IMR-90 (cell line): ENCODE data around the gene BBS7. TPM values are rescaled to one million over a fixed set of nuclear protein-coding genes. Genes with fewer than 3 reads are reported as not detected.

ENCODE experiments used
- ATAC-seq: fragments of 200-7000 bp; cut with Tn5 transposase; 2 replicates; pipeline ENCODE4 v1.9.1; 2020; ENCODE audit warnings: low read depth, mild to moderate bottlenecking, moderate library complexity
- BruUV-seq: library from RNA; stranded (reverse); fragments of 400-500 nt; replicated peaks from 2 replicates; lab custom pipeline; 2021; lab: Mats Ljungman, UMichigan
- CTCF ChIA-PET: fragments of 300-600 bp; formaldehyde crosslinking; extraction: SDS; loops from one replicate; lab custom pipeline; 2021; ENCODE audit warnings: antibody characterized with exemption; lab: Yijun Ruan, JAX
- POLR2A ChIA-PET: fragments of 300-600 bp; sonication (Branson Sonifier 250); formaldehyde crosslinking; loops from one replicate; lab custom pipeline; 2022; ENCODE audit warnings: antibody characterized with exemption; ENCODE audit not compliant: unreplicated experiment; lab: Charles Lee
- DNase-seq: peaks from one replicate; pipeline ENCODE4 v3.0.0; 2013
- H2AFZ ChIP-seq: replicated peaks from 2 replicates; pipeline ENCODE3; 2013; ENCODE audit warnings: low read length, mild to moderate bottlenecking; ENCODE audit not compliant: poor library complexity
- H2AK5ac ChIP-seq: 2 replicates; pipeline ENCODE4 v1.6.1; 2013; ENCODE audit warnings: low read depth, low read length, inconsistent platforms
- H2AK9ac ChIP-seq: replicated peaks from 2 replicates; pipeline ENCODE3; 2013; ENCODE audit warnings: mild to moderate bottlenecking, low read depth, low read length, moderate library complexity; ENCODE audit not compliant: poor library complexity
- H2BK120ac ChIP-seq: 2 replicates; pipeline ENCODE4 v1.6.1; 2013; ENCODE audit warnings: low read depth, low read length, inconsistent platforms
- H2BK15ac ChIP-seq: 3 replicates; pipeline ENCODE4 v1.6.1; 2013; ENCODE audit warnings: low read depth, low read length, inconsistent platforms
- H2BK20ac ChIP-seq: 2 replicates; pipeline ENCODE4 v1.6.1; 2013; ENCODE audit warnings: low read depth, mild to moderate bottlenecking, inconsistent platforms, low read length, moderate library complexity
- H2BK5ac ChIP-seq: 2 replicates; pipeline ENCODE4 v1.6.1; 2013; ENCODE audit warnings: mild to moderate bottlenecking, low read depth, low read length, inconsistent platforms; ENCODE audit not compliant: poor library complexity, severe bottlenecking
- H3K14ac ChIP-seq: replicated peaks from 2 replicates; pipeline ENCODE4 v1.6.1; 2013; ENCODE audit warnings: low read depth, low read length, inconsistent platforms
- H3K18ac ChIP-seq: 2 replicates; pipeline ENCODE4 v1.6.1; 2013; ENCODE audit warnings: low read depth, low read length, control low read depth
- H3K23ac ChIP-seq: 2 replicates; pipeline ENCODE4 v1.6.1; 2013; ENCODE audit warnings: low read depth, low read length, inconsistent platforms
- H3K27ac ChIP-seq: 2 replicates; pipeline ENCODE4 v1.5.1; 2013; ENCODE audit warnings: mild to moderate bottlenecking, control low read depth, low read length; ENCODE audit not compliant: insufficient read depth
- H3K27me3 ChIP-seq: 2 replicates; pipeline ENCODE4 v1.6.1; 2013; ENCODE audit warnings: low read length; ENCODE audit not compliant: control insufficient read depth, insufficient read depth
- H3K36me3 ChIP-seq: 2 replicates; pipeline ENCODE4 v1.6.1; 2013; ENCODE audit warnings: low read length, mixed read lengths; ENCODE audit not compliant: control insufficient read depth, insufficient read depth
- H3K4ac ChIP-seq: 2 replicates; pipeline ENCODE4 v1.6.1; 2013; ENCODE audit warnings: low read depth, low read length, inconsistent platforms
- H3K4me1 ChIP-seq: 2 replicates; pipeline ENCODE4 v1.6.1; 2013; ENCODE audit warnings: low read length, mixed read lengths; ENCODE audit not compliant: control insufficient read depth, insufficient read depth
- H3K4me2 ChIP-seq: 2 replicates; pipeline ENCODE4 v1.6.1; 2013; ENCODE audit warnings: low read depth, mild to moderate bottlenecking, control low read depth, low read length, moderate library complexity
- H3K4me3 ChIP-seq: 2 replicates; pipeline ENCODE4 v1.5.1; 2013; ENCODE audit warnings: low read depth, mild to moderate bottlenecking, control low read depth, low read length, moderate library complexity; ENCODE audit not compliant: insufficient read depth
- H3K56ac ChIP-seq: 2 replicates; pipeline ENCODE4 v1.6.1; 2013; ENCODE audit warnings: low read length, inconsistent platforms; ENCODE audit not compliant: insufficient read depth; ENCODE audit errors: extremely low read depth
- H3K79me1 ChIP-seq, 2 experiments: 2 replicates each; pipeline ENCODE4 v1.6.1; 2013; ENCODE audit warnings: low read length in 2 of 2, inconsistent platforms in 1 of 2, low read depth in 1 of 2
- H3K9ac ChIP-seq: 2 replicates; pipeline ENCODE4 v1.6.1; 2013; ENCODE audit warnings: low read depth, low read length, control low read depth
- H3K9me1 ChIP-seq: 2 replicates; pipeline ENCODE4 v1.6.1; 2013; ENCODE audit warnings: low read length, inconsistent platforms; ENCODE audit not compliant: insufficient read depth
- H3K9me3 ChIP-seq: 2 replicates; pipeline ENCODE4 v1.6.1; 2013; ENCODE audit warnings: low read length; ENCODE audit not compliant: control insufficient read depth, insufficient read depth
- H4K20me1 ChIP-seq: 2 replicates; pipeline ENCODE4 v1.6.1; 2013; ENCODE audit warnings: low read length, inconsistent platforms; ENCODE audit not compliant: insufficient read depth
- H4K5ac ChIP-seq: 2 replicates; pipeline ENCODE4 v1.6.1; 2013; ENCODE audit warnings: mild to moderate bottlenecking, low read depth, low read length, control low read depth
- H4K8ac ChIP-seq, 2 experiments: 2 replicates each; pipeline ENCODE4 v1.6.1; 2013; ENCODE audit warnings: low read depth in 2 of 2, low read length in 2 of 2, control low read depth in 1 of 2, inconsistent platforms in 1 of 2
- H4K91ac ChIP-seq: 2 replicates; pipeline ENCODE4 v1.6.1; 2013; ENCODE audit warnings: low read depth, low read length, inconsistent platforms; ENCODE audit not compliant: insufficient read depth
- BHLHE40 ChIP-seq: fragments of 150-350 bp; IDR thresholded peaks from 2 replicates; pipeline ENCODE4 v1.6.1; 2016; ENCODE audit warnings: mild to moderate bottlenecking, low read depth, low read length
- CEBPB ChIP-seq: IDR thresholded peaks from 2 replicates; pipeline ENCODE4 v1.6.1; 2012; ENCODE audit warnings: low read depth, low read length, improper control_type of control experiment
- CHD1 ChIP-seq: IDR thresholded peaks from 2 replicates; pipeline ENCODE4 v1.6.1; 2012; ENCODE audit warnings: low read depth, low read length, improper control_type of control experiment
- CTCF ChIP-seq: conservative IDR thresholded peaks from 2 replicates; pipeline ENCODE4 v1.5.1; 2012; ENCODE audit warnings: mild to moderate bottlenecking, low read depth, low read length, improper control_type of control experiment
- FOS ChIP-seq: fragments of 150-350 bp; IDR thresholded peaks from 2 replicates; pipeline ENCODE4 v1.6.1; 2016; ENCODE audit warnings: low read depth, low read length
- MAFK ChIP-seq: IDR thresholded peaks from 2 replicates; pipeline ENCODE4 v1.6.1; 2012; ENCODE audit warnings: low read depth, low read length, improper control_type of control experiment
- MAZ ChIP-seq: IDR thresholded peaks from 2 replicates; pipeline ENCODE4 v1.6.1; 2012; ENCODE audit warnings: low read depth, mild to moderate bottlenecking, low read length, improper control_type of control experiment, moderate library complexity, borderline replicate concordance
- MXI1 ChIP-seq: IDR thresholded peaks from 2 replicates; pipeline ENCODE4 v1.6.1; 2012; ENCODE audit warnings: low read depth, mild to moderate bottlenecking, low read length, moderate library complexity, borderline replicate concordance
- NFE2L2 ChIP-seq: fragments of 150-350 bp; IDR thresholded peaks from 2 replicates; pipeline ENCODE4 v1.6.1; 2016; ENCODE audit warnings: low read depth, mild to moderate bottlenecking, low read length
- POLR2A ChIP-seq: IDR thresholded peaks from 2 replicates; pipeline ENCODE4 v1.6.1; 2012; ENCODE audit warnings: mild to moderate bottlenecking, low read depth, low read length
- RAD21 ChIP-seq: IDR thresholded peaks from 2 replicates; pipeline ENCODE4 v1.6.1; 2012; ENCODE audit warnings: low read length, improper control_type of control experiment
- RCOR1 ChIP-seq: IDR thresholded peaks from 2 replicates; pipeline ENCODE4 v1.6.1; 2012; ENCODE audit warnings: mild to moderate bottlenecking, low read length, improper control_type of control experiment; ENCODE audit not compliant: insufficient replicate concordance
- RFX5 ChIP-seq: IDR thresholded peaks from 2 replicates; pipeline ENCODE4 v1.8.0; 2012; ENCODE audit warnings: low read depth, mild to moderate bottlenecking, low read length, moderate library complexity
- SMC3 ChIP-seq: fragments of 150-350 bp; IDR thresholded peaks from 2 replicates; pipeline ENCODE4 v1.6.1; 2016; ENCODE audit warnings: low read depth, mild to moderate bottlenecking, antibody characterized with exemption, low read length, moderate library complexity
- WGBS, 2 experiments: methylation state at CpG; one replicate each; pipeline versions ENCODE4 v1.1.5 to v1.1.7; 2013; ENCODE audit warnings: missing lambda C conversion rate in 2 of 2; ENCODE audit not compliant: insufficient read length in 1 of 2; ENCODE audit errors: extremely low coverage in 2 of 2; 5-methylcytosine and 5-hydroxymethylcytosine counted together
- dilution Hi-C: fragments of 300-500 bp; cut with HindIII; formaldehyde crosslinking; loops from one replicate; pipeline ENCODE4 v1.14.3; 2018; ENCODE audit warnings: low sequenced_read_pairs; ENCODE audit not compliant: unreplicated experiment
- in situ Hi-C: fragments of 300-500 bp; cut with MboI; formaldehyde crosslinking; loops from 3 replicates; pipeline ENCODE4 v1.14.3; 2019; ENCODE audit warnings: low sequenced_read_pairs, inconsistent platforms, mixed read lengths
- intact Hi-C: fragments of 100-400 bp; cut with micrococcal nuclease; formaldehyde crosslinking; loops from 2 replicates; pipeline ENCODE4 v1.10.0; 2022
- polyA plus RNA-seq, 3 experiments: library from polyadenylated mRNA; depleted of rRNA; stranded (reverse); fragments of >200 nt; gene quantifications; 2 replicates each; pipeline ENCODE4 v1.2.3, GENCODE V29; 2012; ENCODE audit warnings: low replicate concordance in 1 of 3
- total RNA-seq: library from RNA; depleted of rRNA; stranded (reverse); fragments of >200 nt; gene quantifications from 2 replicates; pipeline ENCODE4 v1.2.3, GENCODE V29; 2012
- TF ChIP-seq, protein P1 (sequence below): fragments of 150-350 bp; IDR thresholded peaks from 2 replicates; pipeline ENCODE4 v1.6.1; 2017; ENCODE audit warnings: mild to moderate bottlenecking, antibody characterized with exemption, low read length, low read depth
- TF ChIP-seq, protein P2 (sequence below): fragments of 150-350 bp; IDR thresholded peaks from 2 replicates; pipeline ENCODE4 v1.6.1; 2016; ENCODE audit warnings: low read depth, mild to moderate bottlenecking, low read length, moderate library complexity, borderline replicate concordance

Gene BBS7
- total and polyA plus RNA-seq, 2 of the 4 experiments (the other 2 are of a cell fraction) = 23.0 to 32.3 TPM

DNA sequence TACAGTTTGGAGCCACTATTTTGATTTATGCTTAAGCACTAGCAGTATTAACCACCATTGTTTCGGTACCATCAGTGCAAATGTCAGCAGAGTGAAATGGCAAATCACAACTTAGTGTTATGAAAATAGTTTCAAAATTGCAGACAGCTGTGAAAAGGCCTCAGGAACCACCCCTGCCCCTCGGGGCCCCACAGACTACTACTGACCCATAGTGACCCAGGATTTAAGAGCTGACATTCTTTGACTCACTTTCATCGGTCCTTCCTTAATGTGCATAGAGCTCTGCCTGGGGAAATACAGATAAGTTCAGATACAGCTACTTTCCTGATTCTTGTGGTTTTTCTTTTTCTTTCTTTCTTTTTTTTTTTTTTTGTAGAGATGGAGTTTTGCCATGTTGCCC, 3.3 kb upstream of the BBS7 start:
- no CpG with 5 or more reads among the region's 3 CpGs for WGBS, 2 experiments
- no peak overlapping the region for H3K4me2 ChIP-seq
- in situ Hi-C loops (no loop called here), intact Hi-C loops (no loop called here), dilution Hi-C loops (no loop called here)
- H2BK15ac ChIP-seq = no peak overlapping the region
- H4K91ac ChIP-seq = no peak overlapping the region
- H2BK20ac ChIP-seq = no peak overlapping the region
- H3K36me3 ChIP-seq = no peaks in the 10 kb centered on the region
- no peak for ATAC-seq
- DNase-seq = no peak
- H2AFZ ChIP-seq = no peak overlapping the region
- no peak overlapping the region for H4K8ac ChIP-seq
- H2AK5ac ChIP-seq = no peak overlapping the region
- H3K23ac ChIP-seq = no peak overlapping the region
- H3K14ac ChIP-seq = no peak overlapping the region
- no peak overlapping the region for H3K18ac ChIP-seq
- H3K4me1 ChIP-seq = peaks cover 1% of the 10 kb centered on the region; the same call in 1 of the 2 replicates
- H3K9me1 ChIP-seq = peaks cover 4% of the 10 kb centered on the region; the same call in 1 of the 2 replicates
- H3K27ac ChIP-seq = no peak overlapping the region
- H3K9ac ChIP-seq = no peak overlapping the region
- H3K4ac ChIP-seq = no peak overlapping the region
- H4K5ac ChIP-seq = no peak overlapping the region
- POLR2A ChIA-PET = no interaction called here
- H3K56ac ChIP-seq = no peak overlapping the region
- no peak overlapping the region for H2AK9ac ChIP-seq
- BruUV-seq = no TSS peak
- no peaks in the 10 kb centered on the region for H3K27me3 ChIP-seq
- no peak overlapping the region for H2BK5ac ChIP-seq
- no peaks in the 10 kb centered on the region for H3K9me3 ChIP-seq
- no peaks in the 10 kb centered on the region; the same call in 1 of the 2 replicates for H4K20me1 ChIP-seq
- no peak overlapping the region for H3K4me3 ChIP-seq
- no peak overlapping the region for H2BK120ac ChIP-seq
- CTCF ChIA-PET = no interaction called here
- TF ChIP-seq FOS (no peak), CEBPB (no peak), NFE2L2 (no peak), RFX5 (no peak), CTCF (no peak), MAZ (no peak), MXI1 (no peak), CHD1 (no peak), POLR2A (no peak), BHLHE40 (no peak), RCOR1 (no peak), MAFK (no peak), RAD21 (no peak), SMC3 (no peak)
- TF ChIP-seq, protein P1, sequence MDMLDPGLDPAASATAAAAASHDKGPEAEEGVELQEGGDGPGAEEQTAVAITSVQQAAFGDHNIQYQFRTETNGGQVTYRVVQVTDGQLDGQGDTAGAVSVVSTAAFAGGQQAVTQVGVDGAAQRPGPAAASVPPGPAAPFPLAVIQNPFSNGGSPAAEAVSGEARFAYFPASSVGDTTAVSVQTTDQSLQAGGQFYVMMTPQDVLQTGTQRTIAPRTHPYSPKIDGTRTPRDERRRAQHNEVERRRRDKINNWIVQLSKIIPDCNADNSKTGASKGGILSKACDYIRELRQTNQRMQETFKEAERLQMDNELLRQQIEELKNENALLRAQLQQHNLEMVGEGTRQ = no peak
- TF ChIP-seq, protein P2, sequence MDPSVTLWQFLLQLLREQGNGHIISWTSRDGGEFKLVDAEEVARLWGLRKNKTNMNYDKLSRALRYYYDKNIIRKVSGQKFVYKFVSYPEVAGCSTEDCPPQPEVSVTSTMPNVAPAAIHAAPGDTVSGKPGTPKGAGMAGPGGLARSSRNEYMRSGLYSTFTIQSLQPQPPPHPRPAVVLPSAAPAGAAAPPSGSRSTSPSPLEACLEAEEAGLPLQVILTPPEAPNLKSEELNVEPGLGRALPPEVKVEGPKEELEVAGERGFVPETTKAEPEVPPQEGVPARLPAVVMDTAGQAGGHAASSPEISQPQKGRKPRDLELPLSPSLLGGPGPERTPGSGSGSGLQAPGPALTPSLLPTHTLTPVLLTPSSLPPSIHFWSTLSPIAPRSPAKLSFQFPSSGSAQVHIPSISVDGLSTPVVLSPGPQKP = no peak
- H3K79me1 ChIP-seq = peaks cover 0 to 10% of the 10 kb centered on the region in 2 experiments; a peak in 2 of 4 replicates
